Measurements from ENCODE around the gene PLD6.

GRCh38 chr17:17161759-17162158 lies 44.4 kb downstream of the PLD6 start:
- TF ChIP-seq POLR2AphosphoS5 (IDR thresholded peaks at IDR 0.05) = no peak
- no peak for TF ChIP-seq EP300 (IDR thresholded peaks at IDR 0.05)
- TF ChIP-seq CTCF (IDR thresholded peaks at IDR 0.05) = no peak
